NCI-H128 (cell line): Measurements from ENCODE around the gene KRT7.

Experiments
- DNase-seq: peaks from one replicate; lab custom pipeline; 2025; ENCODE audit not compliant: unreplicated experiment; lab: John Stamatoyannopoulos, UW

KRT7 gene

GRCh38 chr12:52199294-52199919 is 33.6 kb upstream of the KRT7 start:
- no peak for DNase-seq

GRCh38 chr12:52200086-52200780 is 32.8 kb upstream of the KRT7 start:
- DNase-seq = no peak

GRCh38 chr12:52200781-52201450 is 32.1 kb upstream of the KRT7 start:
- DNase-seq = no peak

- DNase-seq = no peak
Measured at GRCh38 chr12:52201451-52201839, 31.6 kb upstream of the KRT7 start.

GRCh38 chr12:52202361-52203078 is 30.5 kb upstream of the KRT7 start:
- no peak for DNase-seq

- no peak for DNase-seq
Measured at GRCh38 chr12:52203079-52203921, 29.7 kb upstream of the KRT7 start.

- DNase-seq = no peak
Measured at GRCh38 chr12:52204095-52204930, 28.7 kb upstream of the KRT7 start.

GRCh38 chr12:52204931-52205505 is 28.0 kb upstream of the KRT7 start:
- no peak for DNase-seq

- DNase-seq = no peak
Measured at GRCh38 chr12:52205612-52206303, 27.3 kb upstream of the KRT7 start.

GRCh38 chr12:52206304-52207040 is 26.6 kb upstream of the KRT7 start:
- no peak for DNase-seq

GRCh38 chr12:52207106-52207505 is 25.9 kb upstream of the KRT7 start:
- no peak for DNase-seq

GRCh38 chr12:52207895-52208294 is 25.1 kb upstream of the KRT7 start:
- DNase-seq = peak; percentile 28

GRCh38 chr12:52208424-52209165 is 24.4 kb upstream of the KRT7 start:
- DNase-seq = no peak

- DNase-seq = no peak
Measured at GRCh38 chr12:52209321-52209720, 23.7 kb upstream of the KRT7 start.

- no peak for DNase-seq
Measured at GRCh38 chr12:52210186-52210924, 22.7 kb upstream of the KRT7 start.

GRCh38 chr12:52210925-52211650 is 22.0 kb upstream of the KRT7 start:
- no peak for DNase-seq
